K562 (cell line): ENCODE results near the gene HCN1.

Source experiments
- DACH1 ChIP-seq: fragments of 450-650 bp; IDR thresholded peaks from 2 replicates; pipeline ENCODE4 v1.6.1; 2018; ENCODE audit not compliant: partially characterized antibody
- EGR1 ChIP-seq: fragments of 450-650 bp; conservative IDR thresholded peaks from 2 replicates; pipeline ENCODE4 v1.6.1; 2017; ENCODE audit warnings: mild to moderate bottlenecking
- SIN3A ChIP-seq, 2 experiments: fragments of 150-350 bp in 1 of 2; IDR thresholded peaks; 2 replicates each; pipeline ENCODE4 v1.6.1; 2011 to 2016; ENCODE audit warnings: borderline replicate concordance in 2 of 2, low read depth in 2 of 2, low read length in 2 of 2, mild to moderate bottlenecking in 2 of 2, moderate library complexity in 2 of 2; ENCODE audit not compliant: control insufficient read depth in 1 of 2
- TAF1 ChIP-seq: IDR thresholded peaks from 2 replicates; pipeline ENCODE4 v1.6.1; 2011; ENCODE audit warnings: mild to moderate bottlenecking, low read length, moderate library complexity; ENCODE audit not compliant: insufficient read depth, control insufficient read depth, severe bottlenecking; ENCODE audit errors: extremely low read depth
- TARDBP ChIP-seq: fragments of 450-650 bp; IDR thresholded peaks from 2 replicates; pipeline ENCODE4 v1.6.1; 2016
- TF ChIP-seq, protein P1 (sequence below), 3 experiments: IDR thresholded peaks in 2 of 3; conservative IDR thresholded peaks in 1 of 3; 2 replicates each; pipeline ENCODE4 v1.5.1; 2011 to 2012; ENCODE audit warnings: low read length in 3 of 3, mild to moderate bottlenecking in 3 of 3, control low read depth in 2 of 3, improper control_type of control experiment in 1 of 3, inconsistent platforms in 1 of 3, low read depth in 1 of 3, mixed read lengths in 1 of 3, moderate library complexity in 1 of 3; ENCODE audit not compliant: insufficient read depth in 2 of 3

DNA sequence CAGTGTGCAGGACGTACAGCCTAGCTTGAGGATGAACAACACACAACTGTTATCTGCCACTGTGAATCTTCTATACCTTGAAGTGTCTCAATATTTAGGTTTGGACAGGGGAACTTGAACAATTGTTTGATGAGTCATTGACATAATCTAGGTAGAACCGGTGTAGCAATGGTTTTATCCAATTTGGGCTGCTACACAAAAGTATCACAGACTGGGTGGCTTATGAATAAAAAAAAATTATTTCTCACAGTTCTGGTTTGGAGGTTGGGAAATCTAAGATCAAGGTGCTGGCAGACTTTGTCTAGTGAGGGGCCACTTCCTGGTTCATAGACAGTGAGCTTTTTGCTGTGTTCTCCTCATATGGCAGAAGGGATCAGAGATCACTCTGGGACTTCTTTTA lies 359.7 kb downstream of the HCN1 start:
- no peak for TF ChIP-seq TAF1
- no peak for TF ChIP-seq TARDBP
- TF ChIP-seq SIN3A (IDR thresholded peaks at IDR 0.05; ENCODE audit: borderline replicate concordance in 2 of 2, control insufficient read depth in 1 of 2, low read depth in 2 of 2, low read length in 2 of 2): no peak
- TF ChIP-seq, protein P1, sequence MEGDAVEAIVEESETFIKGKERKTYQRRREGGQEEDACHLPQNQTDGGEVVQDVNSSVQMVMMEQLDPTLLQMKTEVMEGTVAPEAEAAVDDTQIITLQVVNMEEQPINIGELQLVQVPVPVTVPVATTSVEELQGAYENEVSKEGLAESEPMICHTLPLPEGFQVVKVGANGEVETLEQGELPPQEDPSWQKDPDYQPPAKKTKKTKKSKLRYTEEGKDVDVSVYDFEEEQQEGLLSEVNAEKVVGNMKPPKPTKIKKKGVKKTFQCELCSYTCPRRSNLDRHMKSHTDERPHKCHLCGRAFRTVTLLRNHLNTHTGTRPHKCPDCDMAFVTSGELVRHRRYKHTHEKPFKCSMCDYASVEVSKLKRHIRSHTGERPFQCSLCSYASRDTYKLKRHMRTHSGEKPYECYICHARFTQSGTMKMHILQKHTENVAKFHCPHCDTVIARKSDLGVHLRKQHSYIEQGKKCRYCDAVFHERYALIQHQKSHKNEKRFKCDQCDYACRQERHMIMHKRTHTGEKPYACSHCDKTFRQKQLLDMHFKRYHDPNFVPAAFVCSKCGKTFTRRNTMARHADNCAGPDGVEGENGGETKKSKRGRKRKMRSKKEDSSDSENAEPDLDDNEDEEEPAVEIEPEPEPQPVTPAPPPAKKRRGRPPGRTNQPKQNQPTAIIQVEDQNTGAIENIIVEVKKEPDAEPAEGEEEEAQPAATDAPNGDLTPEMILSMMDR (IDR thresholded peaks at IDR 0.05 in 2 of 3, conservative IDR thresholded peaks at IDR 0.05 in 1 of 3; ENCODE audit: insufficient read depth in 2 of 3, low read depth in 1 of 3, low read length in 3 of 3): no peak
- no peak for TF ChIP-seq DACH1
- TF ChIP-seq EGR1: no peak
